HepG2 (cell line): Measurements from ENCODE around the gene UBAP2L. TPM values are rescaled to one million over a fixed set of nuclear protein-coding genes. Genes with fewer than 3 reads are reported as not detected.
A peak's percentile ranks its signal among the peaks of the same experiment; 100 is the strongest.

Experiments
- FOXO1 ChIP-seq: sonication (generic); formaldehyde crosslinking; IDR thresholded peaks from 2 replicates; pipeline ENCODE4 v1.4.0; 2020; ENCODE audit warnings: missing genetic modification reagents
- GABPA ChIP-seq, 2 experiments: IDR thresholded peaks; 2 replicates each; pipeline ENCODE4 v1.6.1; 2011 to 2016; ENCODE audit warnings: low read depth in 2 of 2, low read length in 1 of 2, missing biosample characterization in 1 of 2, missing genetic modification characterization in 1 of 2
- GABPB1 ChIP-seq: IDR thresholded peaks from 2 replicates; pipeline ENCODE4 v1.6.1; 2016; ENCODE audit warnings: mild to moderate bottlenecking, missing genetic modification reagents, moderate library complexity, missing compliant biosample characterization
- HMGXB3 ChIP-seq: sonication (generic); formaldehyde crosslinking; IDR thresholded peaks from 2 replicates; pipeline ENCODE4 v1.4.0; 2020; ENCODE audit warnings: missing genetic modification reagents, borderline replicate concordance
- NFIC ChIP-seq: IDR thresholded peaks from 2 replicates; pipeline ENCODE4 v1.6.1; 2012; ENCODE audit warnings: mild to moderate bottlenecking, low read length, inconsistent platforms
- SATB2 ChIP-seq: sonication (generic); formaldehyde crosslinking; IDR thresholded peaks from 2 replicates; pipeline ENCODE4 v1.5.0; 2020; ENCODE audit warnings: missing genetic modification reagents
- SSRP1 ChIP-seq: IDR thresholded peaks from 2 replicates; pipeline ENCODE4 v1.6.1; 2016; ENCODE audit warnings: control low read depth
- U2AF2 ChIP-seq: fragments of 200-400 bp; formaldehyde crosslinking; IDR thresholded peaks from 2 replicates; pipeline ENCODE4 v1.6.1; 2017; ENCODE audit warnings: low read depth, mild to moderate bottlenecking, low read length
- ZBTB26 ChIP-seq: IDR thresholded peaks from 2 replicates; pipeline ENCODE4 v1.6.1; 2016; ENCODE audit warnings: missing compliant biosample characterization, missing genetic modification reagents, borderline replicate concordance
- ZFY ChIP-seq: sonication (generic); formaldehyde crosslinking; IDR thresholded peaks from 2 replicates; pipeline ENCODE4 v1.4.0; 2020; ENCODE audit warnings: missing genetic modification reagents
- ZKSCAN5 ChIP-seq: sonication (generic); formaldehyde crosslinking; IDR thresholded peaks from 2 replicates; pipeline ENCODE4 v1.5.1; 2020; ENCODE audit warnings: mild to moderate bottlenecking, missing genetic modification reagents
- ZNF441 ChIP-seq: sonication (generic); formaldehyde crosslinking; IDR thresholded peaks from 2 replicates; pipeline ENCODE4 v1.7.0; 2021; ENCODE audit warnings: missing genetic modification reagents, borderline replicate concordance
- polyA plus RNA-seq, 8 experiments: library from polyadenylated mRNA; depleted of rRNA in 3 of 8; stranded (reverse) in 7 of 8; unstranded in 1 of 8; fragments of >200 nt; fragmentation: Illumina TruSeq in 4 of 8; extraction: Trizol in 4 of 8; gene quantifications; 2 replicates each; pipeline versions ENCODE4 v1.2.1 to v1.2.3, GENCODE V29; 2011 to 2016; ENCODE audit warnings: low read depth in 4 of 8, missing spikeins in 1 of 8, mixed read lengths in 1 of 8; ENCODE audit not compliant: insufficient read depth in 1 of 8
- total RNA-seq, 5 experiments: library from RNA; depleted of rRNA; stranded (reverse); fragments of >200 nt; fragmentation: Illumina TruSeq; extraction: Trizol; gene quantifications; 2 replicates each; pipeline ENCODE4 v1.2.3, GENCODE V29; 2016; ENCODE audit warnings: low read depth in 1 of 5
- TF ChIP-seq, protein P1 (sequence below): IDR thresholded peaks from 2 replicates; pipeline ENCODE4 v1.4.0; 2020; ENCODE audit warnings: mild to moderate bottlenecking, missing genetic modification reagents
- TF ChIP-seq, protein P2 (sequence below): sonication (generic); formaldehyde crosslinking; IDR thresholded peaks from 2 replicates; pipeline ENCODE4 v1.4.0; 2020; ENCODE audit warnings: missing genetic modification reagents
- TF ChIP-seq, protein P3 (sequence below): IDR thresholded peaks from 2 replicates; pipeline ENCODE4 v1.6.1; 2016; ENCODE audit warnings: missing compliant biosample characterization, missing genetic modification reagents, borderline replicate concordance

The UBAP2L gene
- total and polyA plus RNA-seq, 2 of the 13 experiments (the other 11 are each of a cell fraction or from before 2014, with no cell fraction given) = 74.2 to 159 TPM

- TF ChIP-seq FOXO1 (CRISPR knock-in tag) = 0 out of 2 replicates have a peak, but pooled peaks have one; percentile 10
- TF ChIP-seq, protein P1, sequence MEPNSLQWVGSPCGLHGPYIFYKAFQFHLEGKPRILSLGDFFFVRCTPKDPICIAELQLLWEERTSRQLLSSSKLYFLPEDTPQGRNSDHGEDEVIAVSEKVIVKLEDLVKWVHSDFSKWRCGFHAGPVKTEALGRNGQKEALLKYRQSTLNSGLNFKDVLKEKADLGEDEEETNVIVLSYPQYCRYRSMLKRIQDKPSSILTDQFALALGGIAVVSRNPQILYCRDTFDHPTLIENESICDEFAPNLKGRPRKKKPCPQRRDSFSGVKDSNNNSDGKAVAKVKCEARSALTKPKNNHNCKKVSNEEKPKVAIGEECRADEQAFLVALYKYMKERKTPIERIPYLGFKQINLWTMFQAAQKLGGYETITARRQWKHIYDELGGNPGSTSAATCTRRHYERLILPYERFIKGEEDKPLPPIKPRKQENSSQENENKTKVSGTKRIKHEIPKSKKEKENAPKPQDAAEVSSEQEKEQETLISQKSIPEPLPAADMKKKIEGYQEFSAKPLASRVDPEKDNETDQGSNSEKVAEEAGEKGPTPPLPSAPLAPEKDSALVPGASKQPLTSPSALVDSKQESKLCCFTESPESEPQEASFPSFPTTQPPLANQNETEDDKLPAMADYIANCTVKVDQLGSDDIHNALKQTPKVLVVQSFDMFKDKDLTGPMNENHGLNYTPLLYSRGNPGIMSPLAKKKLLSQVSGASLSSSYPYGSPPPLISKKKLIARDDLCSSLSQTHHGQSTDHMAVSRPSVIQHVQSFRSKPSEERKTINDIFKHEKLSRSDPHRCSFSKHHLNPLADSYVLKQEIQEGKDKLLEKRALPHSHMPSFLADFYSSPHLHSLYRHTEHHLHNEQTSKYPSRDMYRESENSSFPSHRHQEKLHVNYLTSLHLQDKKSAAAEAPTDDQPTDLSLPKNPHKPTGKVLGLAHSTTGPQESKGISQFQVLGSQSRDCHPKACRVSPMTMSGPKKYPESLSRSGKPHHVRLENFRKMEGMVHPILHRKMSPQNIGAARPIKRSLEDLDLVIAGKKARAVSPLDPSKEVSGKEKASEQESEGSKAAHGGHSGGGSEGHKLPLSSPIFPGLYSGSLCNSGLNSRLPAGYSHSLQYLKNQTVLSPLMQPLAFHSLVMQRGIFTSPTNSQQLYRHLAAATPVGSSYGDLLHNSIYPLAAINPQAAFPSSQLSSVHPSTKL (CRISPR knock-in tag) = peak; percentile 54
- TF ChIP-seq ZNF441 (CRISPR knock-in tag) = no peak
- 0 out of 2 replicates have a peak, but pooled peaks have one; percentile 18 for TF ChIP-seq U2AF2
- TF ChIP-seq, protein P2, sequence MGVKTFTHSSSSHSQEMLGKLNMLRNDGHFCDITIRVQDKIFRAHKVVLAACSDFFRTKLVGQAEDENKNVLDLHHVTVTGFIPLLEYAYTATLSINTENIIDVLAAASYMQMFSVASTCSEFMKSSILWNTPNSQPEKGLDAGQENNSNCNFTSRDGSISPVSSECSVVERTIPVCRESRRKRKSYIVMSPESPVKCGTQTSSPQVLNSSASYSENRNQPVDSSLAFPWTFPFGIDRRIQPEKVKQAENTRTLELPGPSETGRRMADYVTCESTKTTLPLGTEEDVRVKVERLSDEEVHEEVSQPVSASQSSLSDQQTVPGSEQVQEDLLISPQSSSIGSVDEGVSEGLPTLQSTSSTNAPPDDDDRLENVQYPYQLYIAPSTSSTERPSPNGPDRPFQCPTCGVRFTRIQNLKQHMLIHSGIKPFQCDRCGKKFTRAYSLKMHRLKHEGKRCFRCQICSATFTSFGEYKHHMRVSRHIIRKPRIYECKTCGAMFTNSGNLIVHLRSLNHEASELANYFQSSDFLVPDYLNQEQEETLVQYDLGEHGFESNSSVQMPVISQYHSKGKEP = peak; percentile 45; the same call in 1 of the 2 replicates
- TF ChIP-seq ZFY (CRISPR knock-in tag) = 0 out of 2 replicates have a peak, but pooled peaks have one; percentile 17
- TF ChIP-seq GABPA (IDR thresholded peaks at IDR 0.05; ENCODE audit: low read depth, low read length) = 0 out of 2 replicates have a peak, but pooled peaks have one; percentile 15
- TF ChIP-seq GABPA (CRISPR knock-in tag; IDR thresholded peaks at IDR 0.05; ENCODE audit: low read depth) = peak; percentile 80
- TF ChIP-seq HMGXB3 (CRISPR knock-in tag) = no peak; the same call in 1 of the 2 replicates
- TF ChIP-seq ZKSCAN5 (CRISPR knock-in tag) = no peak
- no peak for TF ChIP-seq SATB2 (CRISPR knock-in tag)
- 0 out of 2 replicates have a peak, but pooled peaks have one; percentile 28 for TF ChIP-seq NFIC
- peak; percentile 84 for TF ChIP-seq GABPB1 (CRISPR knock-in tag)
- TF ChIP-seq ZBTB26 (CRISPR knock-in tag) = no peak
- TF ChIP-seq, protein P3, sequence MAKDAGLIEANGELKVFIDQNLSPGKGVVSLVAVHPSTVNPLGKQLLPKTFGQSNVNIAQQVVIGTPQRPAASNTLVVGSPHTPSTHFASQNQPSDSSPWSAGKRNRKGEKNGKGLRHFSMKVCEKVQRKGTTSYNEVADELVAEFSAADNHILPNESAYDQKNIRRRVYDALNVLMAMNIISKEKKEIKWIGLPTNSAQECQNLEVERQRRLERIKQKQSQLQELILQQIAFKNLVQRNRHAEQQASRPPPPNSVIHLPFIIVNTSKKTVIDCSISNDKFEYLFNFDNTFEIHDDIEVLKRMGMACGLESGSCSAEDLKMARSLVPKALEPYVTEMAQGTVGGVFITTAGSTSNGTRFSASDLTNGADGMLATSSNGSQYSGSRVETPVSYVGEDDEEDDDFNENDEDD (CRISPR knock-in tag) = peak; percentile 73; the same call in 1 of the 2 replicates
- no peak for TF ChIP-seq SSRP1 (CRISPR knock-in tag)
Observed at GRCh38 chr1:154272217-154272998, 51.7 kb downstream of the UBAP2L start, which contains the start of gene HAX1 (continued).
